Testis (tissue), 2 donors: ENCODE measurements around the gene GPD1.

Source experiments
- POLR2A ChIP-seq: fragments of 450-650 bp; IDR thresholded peaks from one replicate; pipeline ENCODE4 v1.6.1; 2017; ENCODE audit warnings: antibody characterized with exemption, mild to moderate bottlenecking, moderate library complexity
- TF ChIP-seq, protein P1 (sequence below), 3 experiments: fragments of 450-650 bp in 2 of 3; fragments of 200-600 bp in 1 of 3; sonication (generic) in 1 of 3; IDR thresholded peaks; one replicate each; pipeline ENCODE4 v1.5.1; 2016 to 2019; ENCODE audit warnings: antibody characterized with exemption in 3 of 3, mild to moderate bottlenecking in 2 of 3, moderate library complexity in 1 of 3

DNA sequence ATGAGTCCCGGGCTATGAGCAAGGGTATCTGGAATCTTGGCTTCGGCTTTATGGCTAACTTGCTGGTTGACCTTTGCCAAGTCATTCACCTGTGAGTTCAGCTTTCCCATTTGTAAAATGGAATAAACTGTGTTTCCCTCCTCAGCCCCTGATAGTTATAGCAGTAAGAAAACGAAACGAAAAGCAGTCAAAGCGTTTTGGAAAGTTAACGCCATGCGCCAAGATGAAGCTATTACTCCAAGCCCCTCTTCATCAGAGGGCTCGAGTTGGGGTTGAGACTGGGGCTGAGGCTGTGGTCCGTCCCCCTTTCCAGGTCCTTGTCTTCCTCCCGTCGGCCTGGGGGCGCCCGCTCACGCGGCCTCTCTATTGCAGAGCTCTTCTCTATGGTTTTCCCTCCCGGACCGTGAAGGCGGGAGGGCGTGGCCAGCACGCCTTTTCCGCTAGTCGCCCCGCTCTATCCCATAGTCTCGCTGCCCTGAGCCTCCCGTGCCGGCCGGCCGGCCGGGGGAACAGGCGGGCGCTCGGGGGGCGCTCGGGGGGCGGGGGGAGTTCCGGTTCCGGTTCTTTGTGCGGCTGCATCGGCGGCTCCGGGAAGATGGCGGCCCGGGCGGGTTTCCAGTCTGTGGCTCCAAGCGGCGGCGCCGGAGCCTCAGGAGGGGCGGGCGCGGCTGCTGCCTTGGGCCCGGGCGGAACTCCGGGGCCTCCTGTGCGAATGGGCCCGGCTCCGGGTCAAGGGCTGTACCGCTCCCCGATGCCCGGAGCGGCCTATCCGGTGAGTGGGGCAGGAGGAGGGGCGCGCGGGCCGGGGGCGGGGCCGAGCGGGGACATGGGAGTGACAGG is 18.8 kb upstream of the GPD1 start, which contains the start of gene SMARCD1:
- TF ChIP-seq, protein P1, sequence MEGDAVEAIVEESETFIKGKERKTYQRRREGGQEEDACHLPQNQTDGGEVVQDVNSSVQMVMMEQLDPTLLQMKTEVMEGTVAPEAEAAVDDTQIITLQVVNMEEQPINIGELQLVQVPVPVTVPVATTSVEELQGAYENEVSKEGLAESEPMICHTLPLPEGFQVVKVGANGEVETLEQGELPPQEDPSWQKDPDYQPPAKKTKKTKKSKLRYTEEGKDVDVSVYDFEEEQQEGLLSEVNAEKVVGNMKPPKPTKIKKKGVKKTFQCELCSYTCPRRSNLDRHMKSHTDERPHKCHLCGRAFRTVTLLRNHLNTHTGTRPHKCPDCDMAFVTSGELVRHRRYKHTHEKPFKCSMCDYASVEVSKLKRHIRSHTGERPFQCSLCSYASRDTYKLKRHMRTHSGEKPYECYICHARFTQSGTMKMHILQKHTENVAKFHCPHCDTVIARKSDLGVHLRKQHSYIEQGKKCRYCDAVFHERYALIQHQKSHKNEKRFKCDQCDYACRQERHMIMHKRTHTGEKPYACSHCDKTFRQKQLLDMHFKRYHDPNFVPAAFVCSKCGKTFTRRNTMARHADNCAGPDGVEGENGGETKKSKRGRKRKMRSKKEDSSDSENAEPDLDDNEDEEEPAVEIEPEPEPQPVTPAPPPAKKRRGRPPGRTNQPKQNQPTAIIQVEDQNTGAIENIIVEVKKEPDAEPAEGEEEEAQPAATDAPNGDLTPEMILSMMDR (IDR thresholded peaks at IDR 0.05), result peak in 2 of 3 experiments; percentile 31 to 49
- TF ChIP-seq POLR2A, result no peak
